Measurements from ENCODE around the gene TOM1L2. TPM values are rescaled to one million over a fixed set of nuclear protein-coding genes. Genes with fewer than 3 reads are reported as not detected.

Gene TOM1L2
- polyA plus RNA-seq, 1 donor from 2014 or later = 40.9 TPM

DNA sequence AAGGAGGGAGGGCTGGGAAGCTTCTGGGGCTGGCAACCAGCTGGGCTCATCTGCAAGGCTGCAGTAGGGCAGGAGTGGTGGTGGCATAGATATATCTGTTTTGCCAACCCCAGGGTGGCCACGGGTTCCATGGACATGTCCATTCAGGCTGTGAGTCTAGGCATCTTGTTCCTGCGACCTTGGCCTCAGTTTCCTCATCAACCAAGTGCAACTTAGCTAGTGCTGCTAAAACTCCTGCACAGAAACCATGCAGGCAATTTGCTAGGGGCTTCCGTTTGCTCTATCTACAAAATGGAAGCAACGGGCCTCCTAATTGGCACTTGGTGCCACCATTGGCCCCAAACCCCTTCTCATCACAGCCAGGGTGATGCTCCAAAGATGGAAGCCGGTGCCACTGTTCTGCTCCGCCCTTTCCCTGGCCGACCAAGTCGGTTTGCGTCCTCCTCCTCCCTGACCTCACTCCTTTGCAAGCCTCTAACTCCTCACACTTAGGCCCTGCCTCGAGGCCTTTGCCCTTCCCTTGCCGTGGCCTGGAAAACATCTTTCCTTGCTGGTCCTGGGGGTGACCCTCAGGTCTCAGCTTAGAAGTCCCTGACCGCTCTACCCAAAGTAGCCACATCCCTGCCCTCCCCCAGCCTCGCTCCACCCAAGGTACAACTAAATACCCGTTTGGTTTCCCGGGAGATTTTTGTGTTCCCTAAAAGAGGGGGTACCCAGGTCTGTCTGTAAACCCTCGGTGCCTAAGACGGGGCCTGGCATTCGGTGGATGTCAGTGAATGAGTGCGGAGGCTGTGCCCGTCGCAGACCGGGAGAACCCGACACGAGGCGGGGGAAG, 136.6 kb downstream of the TOM1L2 start:
- Histone ChIP-seq H3K4me2 (ENCODE audit: low read length) (peak overlapping the region; percentile 61), H3K9me2 (ENCODE audit: insufficient read depth, low read length) (no peaks in the 10 kb centered on the region), H3K4me3 (ENCODE audit: low read length) (peak overlapping the region; percentile 97), H3K36me3 (ENCODE audit: insufficient read depth, low read length) (no peaks in the 10 kb centered on the region), H4K20me1 (ENCODE audit: insufficient read depth) (no peaks in the 10 kb centered on the region), H2AFZ (ENCODE audit: low read depth, low read length) (peak overlapping the region; percentile 22), H3F3A (ENCODE audit: insufficient read depth, low read length, poor library complexity, severe bottlenecking) (no peaks in the 10 kb centered on the region), H3K27ac (ENCODE audit: low read length) (peak overlapping the region; percentile 86), H3K9ac (ENCODE audit: low read length) (peak overlapping the region; percentile 90), H3K79me2 (replicated peaks; ENCODE audit: insufficient read depth, low read length) (peaks cover 14% of the 10 kb centered on the region), H3K9me3 (ENCODE audit: low read length) (no peaks in the 10 kb centered on the region), H3K27me3 (ENCODE audit: insufficient read depth, low read depth, low read length) (no peaks in the 10 kb centered on the region)
- TF ChIP-seq MXI1 (conservative IDR thresholded peaks at IDR 0.05; ENCODE audit: poor library complexity, severe bottlenecking) (no peak), EP300 (conservative IDR thresholded peaks at IDR 0.05; ENCODE audit: poor library complexity, severe bottlenecking) (no peak), SMC3 (conservative IDR thresholded peaks at IDR 0.05; ENCODE audit: poor library complexity) (no peak)
- TF ChIP-seq, protein P1, sequence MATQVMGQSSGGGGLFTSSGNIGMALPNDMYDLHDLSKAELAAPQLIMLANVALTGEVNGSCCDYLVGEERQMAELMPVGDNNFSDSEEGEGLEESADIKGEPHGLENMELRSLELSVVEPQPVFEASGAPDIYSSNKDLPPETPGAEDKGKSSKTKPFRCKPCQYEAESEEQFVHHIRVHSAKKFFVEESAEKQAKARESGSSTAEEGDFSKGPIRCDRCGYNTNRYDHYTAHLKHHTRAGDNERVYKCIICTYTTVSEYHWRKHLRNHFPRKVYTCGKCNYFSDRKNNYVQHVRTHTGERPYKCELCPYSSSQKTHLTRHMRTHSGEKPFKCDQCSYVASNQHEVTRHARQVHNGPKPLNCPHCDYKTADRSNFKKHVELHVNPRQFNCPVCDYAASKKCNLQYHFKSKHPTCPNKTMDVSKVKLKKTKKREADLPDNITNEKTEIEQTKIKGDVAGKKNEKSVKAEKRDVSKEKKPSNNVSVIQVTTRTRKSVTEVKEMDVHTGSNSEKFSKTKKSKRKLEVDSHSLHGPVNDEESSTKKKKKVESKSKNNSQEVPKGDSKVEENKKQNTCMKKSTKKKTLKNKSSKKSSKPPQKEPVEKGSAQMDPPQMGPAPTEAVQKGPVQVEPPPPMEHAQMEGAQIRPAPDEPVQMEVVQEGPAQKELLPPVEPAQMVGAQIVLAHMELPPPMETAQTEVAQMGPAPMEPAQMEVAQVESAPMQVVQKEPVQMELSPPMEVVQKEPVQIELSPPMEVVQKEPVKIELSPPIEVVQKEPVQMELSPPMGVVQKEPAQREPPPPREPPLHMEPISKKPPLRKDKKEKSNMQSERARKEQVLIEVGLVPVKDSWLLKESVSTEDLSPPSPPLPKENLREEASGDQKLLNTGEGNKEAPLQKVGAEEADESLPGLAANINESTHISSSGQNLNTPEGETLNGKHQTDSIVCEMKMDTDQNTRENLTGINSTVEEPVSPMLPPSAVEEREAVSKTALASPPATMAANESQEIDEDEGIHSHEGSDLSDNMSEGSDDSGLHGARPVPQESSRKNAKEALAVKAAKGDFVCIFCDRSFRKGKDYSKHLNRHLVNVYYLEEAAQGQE (IDR thresholded peaks at IDR 0.05; ENCODE audit: borderline replicate concordance) = peak; percentile 7

DNA sequence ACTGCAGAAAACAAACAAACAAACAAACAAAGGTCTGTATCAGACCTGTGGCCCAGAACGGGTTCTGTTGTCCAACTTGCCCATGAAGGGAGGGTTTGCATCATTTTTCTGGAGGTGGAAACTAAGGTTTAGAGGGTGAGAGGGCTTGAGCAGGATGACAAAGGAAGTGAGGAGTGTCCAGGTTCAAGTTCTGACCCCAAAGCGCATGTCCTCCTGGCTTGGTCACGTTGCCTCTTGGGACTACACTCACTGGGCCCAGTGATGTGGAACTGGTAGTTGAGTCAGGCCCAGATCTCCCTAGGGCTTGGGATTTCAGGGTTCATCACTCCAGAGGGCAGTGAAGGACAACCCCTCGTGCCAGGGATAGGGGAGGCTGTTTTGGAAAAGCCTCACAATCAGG, 137.2 kb downstream of the TOM1L2 start:
- Histone ChIP-seq H4K20me1 (ENCODE audit: insufficient read depth) (no peaks in the 10 kb centered on the region), H3K4me3 (ENCODE audit: low read length) (peak overlapping the region; percentile 97), H3K79me2 (replicated peaks; ENCODE audit: insufficient read depth, low read length) (peaks cover 14% of the 10 kb centered on the region), H2AFZ (ENCODE audit: low read depth, low read length) (no peak overlapping the region), H3K9me3 (ENCODE audit: low read length) (no peaks in the 10 kb centered on the region), H3F3A (ENCODE audit: insufficient read depth, low read length, poor library complexity, severe bottlenecking) (no peaks in the 10 kb centered on the region), H3K27ac (ENCODE audit: low read length) (no peak overlapping the region), H3K4me2 (ENCODE audit: low read length) (no peak overlapping the region), H3K36me3 (ENCODE audit: insufficient read depth, low read length) (no peaks in the 10 kb centered on the region), H3K9ac (ENCODE audit: low read length) (no peak overlapping the region), H3K27me3 (ENCODE audit: insufficient read depth, low read depth, low read length) (no peaks in the 10 kb centered on the region), H3K9me2 (ENCODE audit: insufficient read depth, low read length) (no peaks in the 10 kb centered on the region)
- TF ChIP-seq, protein P1 (IDR thresholded peaks at IDR 0.05; ENCODE audit: borderline replicate concordance) = no peak
- TF ChIP-seq, protein P2, sequence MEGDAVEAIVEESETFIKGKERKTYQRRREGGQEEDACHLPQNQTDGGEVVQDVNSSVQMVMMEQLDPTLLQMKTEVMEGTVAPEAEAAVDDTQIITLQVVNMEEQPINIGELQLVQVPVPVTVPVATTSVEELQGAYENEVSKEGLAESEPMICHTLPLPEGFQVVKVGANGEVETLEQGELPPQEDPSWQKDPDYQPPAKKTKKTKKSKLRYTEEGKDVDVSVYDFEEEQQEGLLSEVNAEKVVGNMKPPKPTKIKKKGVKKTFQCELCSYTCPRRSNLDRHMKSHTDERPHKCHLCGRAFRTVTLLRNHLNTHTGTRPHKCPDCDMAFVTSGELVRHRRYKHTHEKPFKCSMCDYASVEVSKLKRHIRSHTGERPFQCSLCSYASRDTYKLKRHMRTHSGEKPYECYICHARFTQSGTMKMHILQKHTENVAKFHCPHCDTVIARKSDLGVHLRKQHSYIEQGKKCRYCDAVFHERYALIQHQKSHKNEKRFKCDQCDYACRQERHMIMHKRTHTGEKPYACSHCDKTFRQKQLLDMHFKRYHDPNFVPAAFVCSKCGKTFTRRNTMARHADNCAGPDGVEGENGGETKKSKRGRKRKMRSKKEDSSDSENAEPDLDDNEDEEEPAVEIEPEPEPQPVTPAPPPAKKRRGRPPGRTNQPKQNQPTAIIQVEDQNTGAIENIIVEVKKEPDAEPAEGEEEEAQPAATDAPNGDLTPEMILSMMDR (IDR thresholded peaks at IDR 0.05; ENCODE audit: poor library complexity, severe bottlenecking) = no peak
- TF ChIP-seq POLR2AphosphoS5 (IDR thresholded peaks at IDR 0.05) = no peak
- TF ChIP-seq TAF1 (IDR thresholded peaks at IDR 0.05; ENCODE audit: low read depth) = no peak
- no peak for TF ChIP-seq MXI1 (conservative IDR thresholded peaks at IDR 0.05; ENCODE audit: poor library complexity, severe bottlenecking)
- no peak for TF ChIP-seq SMC3 (conservative IDR thresholded peaks at IDR 0.05; ENCODE audit: poor library complexity)
- TF ChIP-seq EP300 (conservative IDR thresholded peaks at IDR 0.05; ENCODE audit: poor library complexity, severe bottlenecking) = no peak
- no peak for TF ChIP-seq RAD21 (conservative IDR thresholded peaks at IDR 0.05)
- TF ChIP-seq EZH2 (IDR thresholded peaks at IDR 0.05; ENCODE audit: borderline replicate concordance, insufficient read depth, low read length, poor library complexity, severe bottlenecking) = no peak

Measured in neural cell (in vitro differentiated cells).